A673 (cell line): ENCODE measurements around the gene TBX4. TPM values are rescaled to one million over a fixed set of nuclear protein-coding genes. Genes with fewer than 3 reads are reported as not detected.
"Not testable (repeated sequence)": the region's sequence is repeated elsewhere in the genome, so short reads cannot be mapped to it uniquely, and the experiment has no call there.

Experiments used
- BruUV-seq: library from RNA; stranded (reverse); fragments of 400-500 nt; replicated peaks from 2 replicates; lab custom pipeline; 2021; lab: Mats Ljungman, UMichigan
- CTCF ChIA-PET: fragments of 300-600 bp; sonication (Branson Sonifier 250); formaldehyde crosslinking; loops from one replicate; lab custom pipeline; 2022; ENCODE audit warnings: antibody characterized with exemption; lab: Charles Lee
- POLR2A ChIA-PET: fragments of 300-600 bp; sonication (Branson Sonifier 250); formaldehyde crosslinking; loops from one replicate; lab custom pipeline; 2022; ENCODE audit warnings: antibody characterized with exemption; ENCODE audit not compliant: low non-redundant PET; lab: Charles Lee
- DNase-seq: peaks from one replicate; pipeline ENCODE4 v3.0.0-alpha.2; 2015; ENCODE audit warnings: low spot score
- H3K27ac ChIP-seq: fragments of 200-600 bp; sonication (generic); 2 replicates; pipeline ENCODE4 v1.5.1; 2016; ENCODE audit warnings: mixed run types, low read depth, mild to moderate bottlenecking, mixed read lengths, antibody characterized with exemption, low read length; ENCODE audit not compliant: poor library complexity, severe bottlenecking
- H3K27me3 ChIP-seq: fragments of 200-600 bp; sonication (generic); replicated peaks from 2 replicates; pipeline ENCODE4 v1.6.1; 2017; ENCODE audit warnings: mixed run types, low read depth, mild to moderate bottlenecking, mixed read lengths, antibody characterized with exemption, low read length; ENCODE audit not compliant: insufficient read depth, poor library complexity
- H3K36me3 ChIP-seq: fragments of 200-600 bp; sonication (generic); 2 replicates; pipeline ENCODE4 v1.6.1; 2016; ENCODE audit warnings: mixed run types, mild to moderate bottlenecking, mixed read lengths, antibody characterized with exemption, low read length; ENCODE audit not compliant: insufficient read depth, poor library complexity, severe bottlenecking
- H3K4me1 ChIP-seq: fragments of 200-600 bp; sonication (generic); 2 replicates; pipeline ENCODE4 v1.6.1; 2017; ENCODE audit warnings: mixed run types, mild to moderate bottlenecking, mixed read lengths, antibody characterized with exemption, low read length; ENCODE audit not compliant: insufficient read depth, poor library complexity, severe bottlenecking
- H3K4me3 ChIP-seq: fragments of 200-600 bp; sonication (generic); 2 replicates; pipeline ENCODE4 v1.5.1; 2016; ENCODE audit warnings: low read depth, mixed run types, mild to moderate bottlenecking, mixed read lengths, low read length; ENCODE audit not compliant: poor library complexity, severe bottlenecking
- H3K9me3 ChIP-seq: fragments of 200-600 bp; sonication (generic); 2 replicates; pipeline ENCODE4 v1.6.1; 2016; ENCODE audit warnings: mixed run types, low read depth, mild to moderate bottlenecking, mixed read lengths, antibody characterized with exemption, low read length; ENCODE audit not compliant: poor library complexity, severe bottlenecking
- EZH2 ChIP-seq: fragments of 200-600 bp; sonication (generic); IDR thresholded peaks from 2 replicates; pipeline ENCODE4 v1.6.1; 2017; ENCODE audit warnings: borderline replicate concordance, low read depth, mild to moderate bottlenecking, mixed read lengths, antibody characterized with exemption, low read length; ENCODE audit not compliant: poor library complexity, severe bottlenecking
- intact Hi-C: fragments of 100-400 bp; cut with micrococcal nuclease; formaldehyde crosslinking; loops from one replicate; pipeline ENCODE4 v1.10.0; 2022; ENCODE audit not compliant: unreplicated experiment
- total RNA-seq: library from RNA; stranded (reverse); gene quantifications from 2 replicates; pipeline ENCODE4 v1.2.3, GENCODE V29; 2021
- TF ChIP-seq, protein P1 (sequence below): fragments of 300-800, 200-600 bp; sonication (generic); conservative IDR thresholded peaks from 2 replicates; pipeline ENCODE4 v1.5.1; 2017; ENCODE audit warnings: low read depth, mild to moderate bottlenecking, antibody characterized with exemption, low read length, moderate library complexity, mixed read lengths

The TBX4 gene
- total RNA-seq, 1 experiment from 2014 or later, result not detected

- no peak for TF ChIP-seq EZH2
- TF ChIP-seq, protein P1, sequence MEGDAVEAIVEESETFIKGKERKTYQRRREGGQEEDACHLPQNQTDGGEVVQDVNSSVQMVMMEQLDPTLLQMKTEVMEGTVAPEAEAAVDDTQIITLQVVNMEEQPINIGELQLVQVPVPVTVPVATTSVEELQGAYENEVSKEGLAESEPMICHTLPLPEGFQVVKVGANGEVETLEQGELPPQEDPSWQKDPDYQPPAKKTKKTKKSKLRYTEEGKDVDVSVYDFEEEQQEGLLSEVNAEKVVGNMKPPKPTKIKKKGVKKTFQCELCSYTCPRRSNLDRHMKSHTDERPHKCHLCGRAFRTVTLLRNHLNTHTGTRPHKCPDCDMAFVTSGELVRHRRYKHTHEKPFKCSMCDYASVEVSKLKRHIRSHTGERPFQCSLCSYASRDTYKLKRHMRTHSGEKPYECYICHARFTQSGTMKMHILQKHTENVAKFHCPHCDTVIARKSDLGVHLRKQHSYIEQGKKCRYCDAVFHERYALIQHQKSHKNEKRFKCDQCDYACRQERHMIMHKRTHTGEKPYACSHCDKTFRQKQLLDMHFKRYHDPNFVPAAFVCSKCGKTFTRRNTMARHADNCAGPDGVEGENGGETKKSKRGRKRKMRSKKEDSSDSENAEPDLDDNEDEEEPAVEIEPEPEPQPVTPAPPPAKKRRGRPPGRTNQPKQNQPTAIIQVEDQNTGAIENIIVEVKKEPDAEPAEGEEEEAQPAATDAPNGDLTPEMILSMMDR, result no peak
- ChIA-PET CTCF (no interaction called here), POLR2A (no interaction called here)
- Histone ChIP-seq H3K4me1 (no peaks in the 10 kb centered on the region), H3K27me3 (no peaks in the 10 kb centered on the region), H3K36me3 (no peaks in the 10 kb centered on the region), H3K4me3 (no peak overlapping the region), H3K9me3 (no peaks in the 10 kb centered on the region), H3K27ac (no peak overlapping the region)
- no TSS peak for BruUV-seq
- intact Hi-C loops, result no loop called here
- DNase-seq, result no peak
These were observed 56.7 kb downstream of the TBX4 start for GRCh38 chr17:61508912-61509311.

DNA sequence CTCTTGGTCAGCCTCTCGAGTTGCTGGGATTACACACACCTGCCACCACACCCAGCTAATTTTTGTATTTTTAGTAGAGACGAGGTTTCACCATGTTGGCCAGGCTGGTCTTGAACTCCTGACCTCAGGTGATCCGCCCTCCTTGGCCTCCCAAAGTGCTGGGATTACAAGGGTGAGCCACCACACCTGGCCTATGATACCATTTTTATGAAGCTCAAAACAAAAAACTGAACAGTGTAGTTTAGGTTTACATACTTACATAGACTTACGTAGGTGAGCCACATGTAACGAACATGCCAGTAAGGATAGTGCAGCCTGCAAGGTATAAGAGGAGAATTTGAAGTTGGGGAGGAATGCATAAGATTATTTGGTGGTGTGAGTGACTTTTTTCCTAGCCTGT is 57.2 kb downstream of the TBX4 start:
- BruUV-seq, intact Hi-C loops, POLR2A ChIA-PET, H3K27ac ChIP-seq, DNase-seq, CTCF ChIA-PET, H3K27me3 ChIP-seq, H3K4me3 ChIP-seq, H3K9me3 ChIP-seq, H3K4me1 ChIP-seq, H3K36me3 ChIP-seq: not testable (repeated sequence)

- no peaks in the 10 kb centered on the region for H3K36me3 ChIP-seq
- no peak for TF ChIP-seq EZH2
- TF ChIP-seq, protein P1, result no peak
- no TSS peak for BruUV-seq
- CTCF ChIA-PET, result no interaction called here
- H3K27ac ChIP-seq, result no peak overlapping the region
- H3K4me1 ChIP-seq, result no peaks in the 10 kb centered on the region
- H3K4me3 ChIP-seq, result no peak overlapping the region
- H3K9me3 ChIP-seq, result no peaks in the 10 kb centered on the region
- POLR2A ChIA-PET, result no interaction called here
- intact Hi-C loops, result no loop called here
- DNase-seq, result no peak
- no peaks in the 10 kb centered on the region for H3K27me3 ChIP-seq
These were observed 58.0 kb downstream of the TBX4 start for GRCh38 chr17:61510237-61510636.

- CTCF ChIA-PET, result no interaction called here
- intact Hi-C loops, result no loop called here
- DNase-seq, result no peak
- Histone ChIP-seq H3K27me3 (no peaks in the 10 kb centered on the region), H3K9me3 (no peaks in the 10 kb centered on the region), H3K36me3 (no peaks in the 10 kb centered on the region), H3K27ac (no peak overlapping the region), H3K4me3 (no peak overlapping the region), H3K4me1 (no peaks in the 10 kb centered on the region)
- TF ChIP-seq, protein P1, result no peak
- TF ChIP-seq EZH2, result no peak
- BruUV-seq, result no TSS peak
- POLR2A ChIA-PET, result no interaction called here
These were observed 58.8 kb downstream of the TBX4 start for GRCh38 chr17:61510991-61511390.
